ENCODE results near the gene SLC28A3.

The SLC28A3 gene

DNA sequence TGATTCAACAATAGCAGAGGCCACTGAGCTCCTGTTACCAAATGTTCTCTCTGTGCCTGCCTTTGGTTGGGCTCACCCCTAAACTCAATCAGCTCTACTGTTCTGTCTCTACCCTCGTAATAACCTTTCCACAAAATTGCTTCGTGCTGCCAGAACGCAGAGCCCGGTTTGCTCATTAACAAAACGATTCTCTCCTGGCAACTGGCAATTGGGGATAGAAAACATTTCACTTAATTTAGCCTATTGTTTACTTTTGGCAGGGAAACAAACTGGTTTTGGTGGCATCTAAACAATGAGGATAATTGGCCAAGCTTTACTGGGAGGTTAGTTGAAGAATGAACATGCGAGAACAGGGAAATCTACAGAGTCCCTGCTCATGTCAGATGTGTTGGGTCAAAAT is 56.6 kb downstream of the SLC28A3 start:
- no peak for DNase-seq (ENCODE audit: insufficient read length, low spot score)
- FAIRE-seq, result no peak
- TF ChIP-seq, protein P1, sequence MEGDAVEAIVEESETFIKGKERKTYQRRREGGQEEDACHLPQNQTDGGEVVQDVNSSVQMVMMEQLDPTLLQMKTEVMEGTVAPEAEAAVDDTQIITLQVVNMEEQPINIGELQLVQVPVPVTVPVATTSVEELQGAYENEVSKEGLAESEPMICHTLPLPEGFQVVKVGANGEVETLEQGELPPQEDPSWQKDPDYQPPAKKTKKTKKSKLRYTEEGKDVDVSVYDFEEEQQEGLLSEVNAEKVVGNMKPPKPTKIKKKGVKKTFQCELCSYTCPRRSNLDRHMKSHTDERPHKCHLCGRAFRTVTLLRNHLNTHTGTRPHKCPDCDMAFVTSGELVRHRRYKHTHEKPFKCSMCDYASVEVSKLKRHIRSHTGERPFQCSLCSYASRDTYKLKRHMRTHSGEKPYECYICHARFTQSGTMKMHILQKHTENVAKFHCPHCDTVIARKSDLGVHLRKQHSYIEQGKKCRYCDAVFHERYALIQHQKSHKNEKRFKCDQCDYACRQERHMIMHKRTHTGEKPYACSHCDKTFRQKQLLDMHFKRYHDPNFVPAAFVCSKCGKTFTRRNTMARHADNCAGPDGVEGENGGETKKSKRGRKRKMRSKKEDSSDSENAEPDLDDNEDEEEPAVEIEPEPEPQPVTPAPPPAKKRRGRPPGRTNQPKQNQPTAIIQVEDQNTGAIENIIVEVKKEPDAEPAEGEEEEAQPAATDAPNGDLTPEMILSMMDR (IDR thresholded peaks at IDR 0.05; ENCODE audit: insufficient read depth, missing control alignments), result no peak

DNA sequence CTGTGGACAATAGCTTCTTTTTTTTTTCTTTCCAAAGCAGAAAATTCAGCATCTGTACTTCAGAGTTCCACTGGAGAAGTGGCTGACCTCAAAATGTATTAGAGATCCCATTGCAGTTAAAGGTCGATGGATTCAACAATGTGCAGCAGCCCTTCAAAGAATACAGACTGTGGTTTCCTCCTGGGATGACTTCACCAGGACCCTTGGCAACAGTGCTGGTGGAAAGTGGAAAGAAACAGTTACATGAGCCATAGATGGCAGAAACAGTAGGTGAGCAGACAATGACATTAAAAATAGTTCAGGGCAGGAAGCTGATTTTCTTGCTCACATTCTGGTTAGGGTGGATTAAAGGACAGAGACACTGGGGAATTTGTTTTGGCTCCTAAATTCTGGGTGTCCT is 62.4 kb downstream of the SLC28A3 start:
- DNase-seq (ENCODE audit: insufficient read length, low spot score) (no peak), FAIRE-seq (no peak)
- TF ChIP-seq, protein P1 (IDR thresholded peaks at IDR 0.05; ENCODE audit: insufficient read depth, missing control alignments), result no peak

DNA sequence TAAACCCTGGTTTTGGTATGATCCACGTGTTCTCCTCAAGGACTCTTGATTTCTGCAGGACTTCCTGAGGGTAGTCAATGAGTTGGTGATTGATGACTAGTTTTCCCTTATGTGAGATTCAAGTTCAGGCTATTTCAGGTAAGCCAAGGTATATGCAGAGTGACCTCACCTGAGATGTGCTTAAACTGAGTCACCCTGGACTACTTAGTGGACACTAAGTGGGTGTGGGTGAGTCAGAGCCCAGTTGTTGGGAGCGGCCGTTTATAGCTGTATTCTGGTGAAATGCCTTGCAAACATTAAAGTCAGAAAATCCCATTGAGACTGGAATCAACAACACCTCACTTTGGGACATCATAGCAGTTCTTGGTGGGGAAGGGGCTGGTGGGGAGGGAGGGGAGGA is 62.9 kb downstream of the SLC28A3 start:
- DNase-seq (ENCODE audit: insufficient read length, low spot score) (no peak), FAIRE-seq (no peak)
- TF ChIP-seq, protein P1 (IDR thresholded peaks at IDR 0.05; ENCODE audit: insufficient read depth, missing control alignments), result no peak

DNA sequence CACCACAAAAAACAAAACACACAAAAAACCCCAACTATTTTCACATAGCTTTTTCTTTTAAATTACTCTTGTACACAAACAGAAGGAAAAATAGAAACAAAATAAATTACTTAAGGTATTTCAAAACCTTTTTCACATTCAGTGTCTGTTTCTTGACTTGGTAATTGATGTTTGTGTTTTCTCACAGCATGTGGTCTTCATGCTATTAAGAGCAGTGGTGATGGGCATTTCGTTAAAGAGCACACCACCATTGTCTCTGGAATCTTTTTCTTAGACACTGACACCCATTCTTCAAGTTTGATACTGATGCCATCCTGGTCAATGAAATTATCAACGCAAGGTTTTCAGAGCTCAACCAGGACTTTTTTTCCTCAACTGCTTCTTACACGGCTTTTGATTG is 63.8 kb downstream of the SLC28A3 start:
- TF ChIP-seq, protein P1 (IDR thresholded peaks at IDR 0.05; ENCODE audit: insufficient read depth, missing control alignments), result no peak
- FAIRE-seq (no peak), DNase-seq (ENCODE audit: insufficient read length, low spot score) (no peak)

DNA sequence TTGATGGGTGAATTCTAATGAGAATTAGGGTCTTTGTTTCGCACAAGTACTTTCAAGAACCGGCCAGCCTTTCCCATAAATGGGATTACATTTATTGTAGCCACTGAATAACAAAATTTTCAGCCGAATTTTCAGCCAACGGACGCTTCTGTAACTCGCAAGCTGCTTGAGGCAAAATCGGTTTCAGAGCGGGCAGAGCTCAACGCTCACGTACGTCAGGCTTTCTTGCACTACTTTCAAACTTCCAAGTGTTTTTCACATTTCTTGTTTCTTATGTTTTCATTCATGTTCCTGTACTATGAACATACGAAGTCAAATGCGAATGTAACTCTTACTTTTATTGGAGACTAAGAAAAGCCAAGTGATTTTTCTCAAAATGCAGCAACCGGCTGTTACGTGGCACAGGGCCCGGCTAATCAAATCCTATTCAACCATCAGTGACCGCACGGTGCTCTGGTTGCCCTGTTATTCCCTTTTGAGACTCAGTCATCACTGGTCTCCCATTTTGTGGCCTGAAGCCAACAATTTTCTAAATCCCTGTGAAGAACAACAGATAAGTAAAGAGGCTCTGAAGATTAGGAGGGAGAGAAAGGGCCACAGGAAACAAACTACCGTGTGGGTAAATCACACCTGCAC is 68.5 kb downstream of the SLC28A3 start:
- FAIRE-seq, result no peak
- TF ChIP-seq, protein P1 (IDR thresholded peaks at IDR 0.05; ENCODE audit: insufficient read depth, missing control alignments), result no peak
- DNase-seq (ENCODE audit: insufficient read length, low spot score), result no peak

DNA sequence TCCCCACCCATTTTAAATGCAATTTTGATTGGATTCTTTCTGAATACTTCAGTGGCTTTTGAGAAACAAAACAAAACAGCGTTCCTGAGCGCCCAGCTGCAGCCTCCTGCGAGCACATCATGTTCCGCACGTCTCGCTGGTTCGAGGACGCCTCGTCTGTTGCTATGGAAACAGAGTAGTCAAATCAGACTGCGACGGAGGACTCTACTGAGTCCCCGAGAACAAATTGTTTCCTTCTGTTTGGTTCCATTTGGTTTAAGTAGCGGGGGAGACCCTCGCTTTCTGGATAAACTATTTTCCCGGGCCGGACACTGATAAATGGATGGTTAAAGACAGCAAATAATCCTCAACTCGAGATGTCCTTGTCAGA is 69.0 kb downstream of the SLC28A3 start:
- no peak for DNase-seq (ENCODE audit: insufficient read length, low spot score)
- TF ChIP-seq, protein P1 (IDR thresholded peaks at IDR 0.05; ENCODE audit: insufficient read depth, missing control alignments), result no peak
- no peak for FAIRE-seq

DNA sequence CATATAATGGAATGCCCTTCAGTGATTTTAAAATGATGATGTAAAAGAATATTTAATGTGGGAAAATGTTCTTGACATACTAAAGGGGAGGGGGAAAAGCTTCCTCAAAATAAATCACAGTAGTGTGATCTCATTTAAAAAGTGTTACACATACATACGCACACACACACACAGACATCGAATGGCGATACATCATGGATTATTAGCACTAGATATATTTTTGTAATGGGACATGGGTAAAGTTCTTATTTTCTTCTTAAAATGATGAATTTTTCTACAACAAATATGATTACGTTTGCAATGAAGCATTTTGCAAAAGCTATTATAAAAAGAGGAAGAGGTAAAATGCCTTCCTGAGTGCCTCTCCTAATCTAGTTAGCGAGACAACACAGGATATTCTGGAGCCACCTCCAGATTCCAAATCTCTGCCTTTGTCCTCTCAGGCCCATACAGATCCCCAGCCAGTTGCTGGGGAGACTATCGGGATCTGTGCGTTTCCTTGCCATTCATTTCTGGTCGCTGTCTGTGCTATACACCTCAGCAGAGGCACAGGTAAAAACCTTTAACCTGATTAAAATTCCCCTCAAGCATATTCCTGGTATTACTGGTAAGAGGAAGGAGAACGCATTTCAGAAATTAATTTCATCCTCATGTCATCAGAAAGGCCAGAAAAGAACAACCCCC is 69.6 kb downstream of the SLC28A3 start:
- TF ChIP-seq, protein P1 (IDR thresholded peaks at IDR 0.05; ENCODE audit: insufficient read depth, missing control alignments), result no peak
- no peak for FAIRE-seq
- DNase-seq (ENCODE audit: insufficient read length, low spot score), result no peak

All from D721Med (cell line).